Measurements from ENCODE around the gene ACTR5. TPM values are rescaled to one million over a fixed set of nuclear protein-coding genes. Genes with fewer than 3 reads are reported as not detected.

Gene ACTR5
- polyA plus RNA-seq, 1 of the 3 experiments (the other 2 are of a cell fraction) = 9.7 TPM

DNA sequence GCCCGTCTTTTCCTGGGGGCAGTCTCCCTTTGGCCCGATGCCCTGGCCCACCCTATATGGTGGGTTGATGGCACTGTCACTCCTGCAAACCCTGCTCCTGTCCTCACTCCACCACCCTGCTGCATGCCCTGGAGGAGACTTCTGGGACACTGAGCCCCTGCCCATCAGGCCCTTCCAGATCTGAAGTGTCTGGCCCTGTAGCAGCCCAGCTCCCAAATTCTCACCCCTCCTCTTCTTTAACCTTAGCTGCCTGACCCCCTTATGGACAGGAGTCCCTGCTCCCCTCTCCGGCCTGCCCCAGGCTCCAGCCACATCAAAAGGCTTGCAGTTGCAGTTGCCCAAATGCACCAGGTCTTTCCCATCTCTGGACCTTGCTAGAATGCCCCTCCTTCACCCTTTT, 44.7 kb upstream of the ACTR5 start:
- H4K20me1 ChIP-seq (ENCODE audit: insufficient read depth) = no peaks in the 10 kb centered on the region
- no peaks in the 10 kb centered on the region for H3F3A ChIP-seq (replicated peaks; ENCODE audit: insufficient read depth)
- no peak overlapping the region for H3K9ac ChIP-seq
- POLR2A ChIA-PET = no interaction called here
- H3K4me2 ChIP-seq = no peak overlapping the region
- no peaks in the 10 kb centered on the region for H3K36me3 ChIP-seq (replicated peaks in 1 of 2; ENCODE audit: control insufficient read depth in 1 of 2, insufficient read depth in 2 of 2, low read length in 1 of 2)
- no peak overlapping the region for H3K4me3 ChIP-seq (ENCODE audit: low read depth in 2 of 2, low read length in 1 of 2)
- peaks cover 23% of the 10 kb centered on the region; the same call in 1 of the 2 replicates for H3K27me3 ChIP-seq (ENCODE audit: insufficient read depth)
- DNase-seq = no peak
- no peaks in the 10 kb centered on the region for H3K9me2 ChIP-seq
- H3K79me2 ChIP-seq (ENCODE audit: insufficient read depth) = no peaks in the 10 kb centered on the region
- CTCF ChIA-PET = interaction anchor here (1.1 to 2.5 kb wide), 6 partner anchors 10 to 54 kb away, joined by 3 to 15 read pairs (median 8); partner anchors contain the start of gene SLC32A1
- H3K9me3 ChIP-seq = no peaks in the 10 kb centered on the region
- no peak for TF ChIP-seq MXI1 (IDR thresholded peaks at IDR 0.05; ENCODE audit: low read depth, low read length)
- TF ChIP-seq, protein P1, sequence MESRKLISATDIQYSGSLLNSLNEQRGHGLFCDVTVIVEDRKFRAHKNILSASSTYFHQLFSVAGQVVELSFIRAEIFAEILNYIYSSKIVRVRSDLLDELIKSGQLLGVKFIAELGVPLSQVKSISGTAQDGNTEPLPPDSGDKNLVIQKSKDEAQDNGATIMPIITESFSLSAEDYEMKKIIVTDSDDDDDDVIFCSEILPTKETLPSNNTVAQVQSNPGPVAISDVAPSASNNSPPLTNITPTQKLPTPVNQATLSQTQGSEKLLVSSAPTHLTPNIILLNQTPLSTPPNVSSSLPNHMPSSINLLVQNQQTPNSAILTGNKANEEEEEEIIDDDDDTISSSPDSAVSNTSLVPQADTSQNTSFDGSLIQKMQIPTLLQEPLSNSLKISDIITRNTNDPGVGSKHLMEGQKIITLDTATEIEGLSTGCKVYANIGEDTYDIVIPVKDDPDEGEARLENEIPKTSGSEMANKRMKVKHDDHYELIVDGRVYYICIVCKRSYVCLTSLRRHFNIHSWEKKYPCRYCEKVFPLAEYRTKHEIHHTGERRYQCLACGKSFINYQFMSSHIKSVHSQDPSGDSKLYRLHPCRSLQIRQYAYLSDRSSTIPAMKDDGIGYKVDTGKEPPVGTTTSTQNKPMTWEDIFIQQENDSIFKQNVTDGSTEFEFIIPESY (IDR thresholded peaks at IDR 0.05; ENCODE audit: borderline replicate concordance, low read depth) = no peak
- H3K4me1 ChIP-seq (ENCODE audit: control insufficient read depth in 1 of 2, insufficient read depth in 2 of 2, low read depth in 1 of 2, low read length in 1 of 2) = peaks cover 0 to 8% of the 10 kb centered on the region in 2 experiments; a peak in 1 of 4 replicates
- no peak overlapping the region for H3K27ac ChIP-seq (ENCODE audit: low read depth in 2 of 2, low read length in 1 of 2)
- no peak overlapping the region for H2AFZ ChIP-seq (ENCODE audit: low read depth)
- WGBS (ENCODE audit: low lambda C conversion rate) = 13% methylated on average over 3 of the region's 3 CpGs

DNA sequence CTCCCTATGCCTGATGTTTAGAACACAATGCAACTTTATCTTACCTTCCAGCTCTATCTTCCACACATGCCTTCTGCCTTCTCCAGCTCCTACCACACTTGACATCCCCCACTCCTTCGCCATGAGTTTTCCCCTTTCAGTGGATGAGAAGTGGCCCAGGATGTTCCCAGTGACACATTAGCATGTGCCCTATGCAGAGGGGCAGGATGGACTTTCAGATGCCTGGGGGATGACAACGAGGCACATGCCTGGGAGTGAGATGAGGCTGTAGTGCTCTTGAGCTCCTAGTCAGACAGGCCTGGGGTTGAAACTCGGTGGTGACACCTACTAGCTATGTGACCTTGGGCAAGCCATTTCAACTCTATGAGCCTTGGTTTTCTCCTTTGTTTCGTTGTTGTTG, 44.1 kb upstream of the ACTR5 start:
- H3K4me1 ChIP-seq (ENCODE audit: control insufficient read depth in 1 of 2, insufficient read depth in 2 of 2, low read depth in 1 of 2, low read length in 1 of 2) = peaks cover 0 to 8% of the 10 kb centered on the region in 2 experiments; a peak in 1 of 4 replicates
- ChIA-PET POLR2A (interaction anchor here (0.6 kb wide), 1 partner anchor 43 kb away, joined by 3 read pairs; no protein-coding TSS in a partner anchor), CTCF (interaction anchor here (1.1 to 2.5 kb wide), 5 partner anchors 9 to 55 kb away, joined by 4 to 15 read pairs (median 11); partner anchors contain the start of gene SLC32A1)
- no peaks in the 10 kb centered on the region for H3K9me2 ChIP-seq
- H3K27ac ChIP-seq (ENCODE audit: low read depth in 2 of 2, low read length in 1 of 2) = no peak overlapping the region
- H3K4me3 ChIP-seq (ENCODE audit: low read depth in 2 of 2, low read length in 1 of 2) = no peak overlapping the region
- no peak overlapping the region for H3K9ac ChIP-seq
- H3K36me3 ChIP-seq (replicated peaks in 1 of 2; ENCODE audit: control insufficient read depth in 1 of 2, insufficient read depth in 2 of 2, low read length in 1 of 2) = no peaks in the 10 kb centered on the region
- H3K4me2 ChIP-seq = no peak overlapping the region
- no peak overlapping the region for H2AFZ ChIP-seq (ENCODE audit: low read depth)
- no peaks in the 10 kb centered on the region for H3F3A ChIP-seq (replicated peaks; ENCODE audit: insufficient read depth)
- H3K79me2 ChIP-seq (ENCODE audit: insufficient read depth) = no peaks in the 10 kb centered on the region
- DNase-seq = no peak
- H3K9me3 ChIP-seq = no peaks in the 10 kb centered on the region
- WGBS (ENCODE audit: low lambda C conversion rate) = 25% methylated on average over 4 of the region's 4 CpGs
- H4K20me1 ChIP-seq (ENCODE audit: insufficient read depth) = no peaks in the 10 kb centered on the region
- TF ChIP-seq, protein P1 (IDR thresholded peaks at IDR 0.05; ENCODE audit: borderline replicate concordance, low read depth) = no peak
- TF ChIP-seq FOSL2 (IDR thresholded peaks at IDR 0.05; ENCODE audit: borderline replicate concordance, low read depth) = no peak
- peaks cover 23% of the 10 kb centered on the region; the same call in 1 of the 2 replicates for H3K27me3 ChIP-seq (ENCODE audit: insufficient read depth)

DNA sequence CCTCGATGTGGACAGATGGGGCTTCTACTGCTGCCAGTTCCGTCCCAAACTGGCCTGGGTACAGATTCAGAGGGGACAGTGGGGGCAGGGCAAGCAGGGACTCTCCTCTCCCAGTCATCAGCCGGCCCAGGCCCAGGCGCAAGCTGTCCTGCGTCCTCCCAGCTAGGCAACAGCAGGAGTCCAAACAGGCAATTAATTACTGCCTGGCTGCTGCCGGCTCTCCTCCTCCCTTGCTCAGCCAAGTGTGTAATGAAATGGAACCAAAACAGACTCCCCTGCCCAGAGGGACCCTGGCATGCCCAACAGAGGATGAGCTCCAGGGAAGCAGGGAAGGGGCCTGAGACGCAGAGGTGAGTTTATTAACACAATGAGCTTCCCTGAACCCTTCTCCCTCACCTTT, 41.8 kb upstream of the ACTR5 start:
- H3K4me3 ChIP-seq (ENCODE audit: low read depth in 2 of 2, low read length in 1 of 2) = no peak overlapping the region
- no peak overlapping the region for H3K9ac ChIP-seq
- POLR2A ChIA-PET = interaction anchor here (0.8 to 1.2 kb wide), 3 partner anchors 13 to 99 kb away, joined by 3 to 4 read pairs (median 3); partner anchors contain the start of gene PPP1R16B
- CTCF ChIA-PET = interaction anchor here (0.6 to 13.6 kb wide), 8 partner anchors 10 to 59 kb away, joined by 3 to 127 read pairs (median 6); partner anchors contain the start of gene SLC32A1
- H3K9me2 ChIP-seq = no peaks in the 10 kb centered on the region
- peaks cover 0 to 8% of the 10 kb centered on the region in 2 experiments; a peak in 1 of 4 replicates for H3K4me1 ChIP-seq (ENCODE audit: control insufficient read depth in 1 of 2, insufficient read depth in 2 of 2, low read depth in 1 of 2, low read length in 1 of 2)
- H3K79me2 ChIP-seq (ENCODE audit: insufficient read depth) = no peaks in the 10 kb centered on the region
- H3K27ac ChIP-seq (ENCODE audit: low read depth in 2 of 2, low read length in 1 of 2) = no peak overlapping the region
- no peaks in the 10 kb centered on the region for H3F3A ChIP-seq (replicated peaks; ENCODE audit: insufficient read depth)
- H4K20me1 ChIP-seq (ENCODE audit: insufficient read depth) = no peaks in the 10 kb centered on the region
- WGBS (ENCODE audit: low lambda C conversion rate) = 7% methylated on average over 6 of the region's 7 CpGs
- H3K27me3 ChIP-seq (ENCODE audit: insufficient read depth) = 0 out of 2 replicates have a peak, but pooled peaks cover 6% of the 10 kb centered on the region
- H3K36me3 ChIP-seq (replicated peaks in 1 of 2; ENCODE audit: control insufficient read depth in 1 of 2, insufficient read depth in 2 of 2, low read length in 1 of 2) = no peaks in the 10 kb centered on the region
- H2AFZ ChIP-seq (ENCODE audit: low read depth) = no peak overlapping the region
- H3K4me2 ChIP-seq = no peak overlapping the region
- peak; percentile 81 for DNase-seq
- no peaks in the 10 kb centered on the region for H3K9me3 ChIP-seq
- TF ChIP-seq, protein P2, sequence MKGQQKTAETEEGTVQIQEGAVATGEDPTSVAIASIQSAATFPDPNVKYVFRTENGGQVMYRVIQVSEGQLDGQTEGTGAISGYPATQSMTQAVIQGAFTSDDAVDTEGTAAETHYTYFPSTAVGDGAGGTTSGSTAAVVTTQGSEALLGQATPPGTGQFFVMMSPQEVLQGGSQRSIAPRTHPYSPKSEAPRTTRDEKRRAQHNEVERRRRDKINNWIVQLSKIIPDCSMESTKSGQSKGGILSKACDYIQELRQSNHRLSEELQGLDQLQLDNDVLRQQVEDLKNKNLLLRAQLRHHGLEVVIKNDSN (IDR thresholded peaks at IDR 0.05; ENCODE audit: borderline replicate concordance, low read depth) = no peak
- TF ChIP-seq JUND (IDR thresholded peaks at IDR 0.05) = no peak
- TF ChIP-seq MXI1 (IDR thresholded peaks at IDR 0.05; ENCODE audit: low read depth, low read length) = peak; percentile 48; the same call in 1 of the 2 replicates
- TF ChIP-seq RAD21 (IDR thresholded peaks at IDR 0.05; ENCODE audit: low read length) = no peak; the same call in 1 of the 2 replicates
- TF ChIP-seq FOXJ3 (CRISPR knock-in tag; IDR thresholded peaks at IDR 0.05) = peak; percentile 60; the same call in 1 of the 2 replicates
- TF ChIP-seq, protein P3, sequence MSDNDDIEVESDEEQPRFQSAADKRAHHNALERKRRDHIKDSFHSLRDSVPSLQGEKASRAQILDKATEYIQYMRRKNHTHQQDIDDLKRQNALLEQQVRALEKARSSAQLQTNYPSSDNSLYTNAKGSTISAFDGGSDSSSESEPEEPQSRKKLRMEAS (IDR thresholded peaks at IDR 0.05; ENCODE audit: low read depth) = no peak
- TF ChIP-seq RCOR1 (IDR thresholded peaks at IDR 0.05; ENCODE audit: low read length) = peak; percentile 80; the same call in 1 of the 2 replicates
- peak in 1 of 2 experiments; percentile 76; a peak in 1 of 4 replicates for TF ChIP-seq EP300 (IDR thresholded peaks at IDR 0.05; ENCODE audit: borderline replicate concordance in 1 of 2, low read depth in 1 of 2, low read length in 1 of 2)
- TF ChIP-seq EZH2phosphoT487 (IDR thresholded peaks at IDR 0.05; ENCODE audit: borderline replicate concordance, low read depth) = no peak
- TF ChIP-seq YY1 (IDR thresholded peaks at IDR 0.05; ENCODE audit: low read depth) = no peak

Data from SK-N-SH (cell line).